Body of pancreas (tissue), 4 donors: ENCODE measurements around the gene PRR5L. TPM values are rescaled to one million over a fixed set of nuclear protein-coding genes. Genes with fewer than 3 reads are reported as not detected.

Experiments
- ATAC-seq: fragments of 150-250 bp; one replicate; pipeline ENCODE4 v1.9.1; 2016
- DNase-seq, 4 donors: peaks; one replicate each; pipeline ENCODE4 v3.0.0-alpha.2; 2019
- H3K27ac ChIP-seq, 4 donors: fragments of 200-600 bp; sonication (generic); 1 replicate in 3 of 4; 2 replicates in 1 of 4; pipeline versions ENCODE4 v1.5.1 to v1.6.1; 2016 to 2019; ENCODE audit warnings: mild to moderate bottlenecking in 1 of 4, mixed read lengths in 1 of 4, moderate library complexity in 1 of 4
- H3K27me3 ChIP-seq, 2 donors: fragments of 200-600 bp; sonication (generic); one replicate each; pipeline ENCODE4 v1.6.0; 2016; ENCODE audit warnings: mild to moderate bottlenecking in 1 of 2
- H3K36me3 ChIP-seq, 2 donors: fragments of 200-600 bp; sonication (generic); replicated peaks in 1 of 2; 2 replicates each; pipeline ENCODE4 v1.5.1; 2016; ENCODE audit warnings: low read depth in 2 of 2; ENCODE audit not compliant: insufficient read depth in 1 of 2
- H3K4me1 ChIP-seq: fragments of 200-600 bp; sonication (generic); one replicate; pipeline ENCODE4 v1.6.0; 2016
- H3K4me3 ChIP-seq, 2 donors: fragments of 200-600 bp; sonication (generic); 1 replicate in 1 of 2; 2 replicates in 1 of 2; pipeline ENCODE4 v1.5.1; 2016 to 2019
- H3K9me3 ChIP-seq, 3 donors: fragments of 200-600 bp; sonication (generic); 1 replicate in 2 of 3; 2 replicates in 1 of 3; pipeline ENCODE4 v1.5.1; 2016
- CTCF ChIP-seq, 7 experiments: fragments of 450-650 bp in 4 of 7; fragments of 200-600 bp in 3 of 7; sonication (generic) in 3 of 7; IDR thresholded peaks; one replicate each; pipeline ENCODE4 v1.5.1; 2016 to 2019; ENCODE audit warnings: antibody characterized with exemption in 7 of 7
- POLR2A ChIP-seq, 3 donors: fragments of 450-650 bp; IDR thresholded peaks; one replicate each; pipeline ENCODE4 v1.6.1; 2016; ENCODE audit warnings: antibody characterized with exemption in 3 of 3, mild to moderate bottlenecking in 2 of 3
- WGBS, 2 donors: methylation state at CpG; one replicate each; pipeline ENCODE4 v1.1.5; 2017; 5-methylcytosine and 5-hydroxymethylcytosine counted together
- intact Hi-C: fragments of 100-400 bp; cut with DNase I; formaldehyde crosslinking; loops from one replicate; pipeline ENCODE4 v1.15.1; 2023
- total RNA-seq, 2 donors: library from RNA; depleted of rRNA; stranded (reverse); fragments of >200 nt; gene quantifications; one replicate each; pipeline ENCODE4 v1.1.0, GENCODE V29; 2016

PRR5L gene
- total RNA-seq: 1 to 10 TPM; 2.6 to 3.0 TPM

DNA sequence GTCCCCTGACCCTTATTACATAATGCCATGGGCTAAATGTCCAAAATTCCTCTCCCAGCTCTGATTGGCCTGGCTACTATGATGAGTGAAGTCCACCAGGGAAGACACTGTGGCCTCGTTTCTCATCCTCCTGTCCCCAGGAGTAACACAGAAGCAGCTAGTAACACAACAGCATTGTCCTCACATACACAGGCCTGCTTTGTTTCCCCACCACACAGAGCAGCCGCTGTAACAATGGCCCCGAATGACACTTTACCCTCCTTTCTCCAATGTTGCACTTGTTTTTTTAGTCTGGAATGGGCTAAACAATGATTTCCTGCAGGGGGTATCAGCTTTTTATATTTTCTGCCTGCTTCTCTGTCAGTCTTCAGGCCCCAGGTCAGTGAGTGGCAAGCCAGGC is at the start of gene PRR5L:
PRR5L (plus strand) TSS at position 363 of the 400 bp plus-strand sequence. CDS start 104,834 bp downstream, outside the sequence.
- H3K4me1 ChIP-seq: peaks cover 7% of the 10 kb centered on the region
- no peaks in the 10 kb centered on the region for H3K9me3 ChIP-seq
- no peak within 1 kb of the TSS for H3K27ac ChIP-seq
- H3K36me3 ChIP-seq: no peaks in the 10 kb centered on the region
- TF ChIP-seq POLR2A (IDR thresholded peaks at IDR 0.05) (no peak), CTCF (IDR thresholded peaks at IDR 0.05) (no peak)
- intact Hi-C loops: loop anchor here (10.0 kb wide), 1 partner anchor 169 kb away; no protein-coding TSS in a partner anchor
- H3K4me3 ChIP-seq: no peak within 1 kb of the TSS
- WGBS, 2 donors: 66 to 78% methylated on average over 3 of the region's 3 CpGs
- ATAC-seq: no peak
- no peak for DNase-seq
- no peaks in the 10 kb centered on the region for H3K27me3 ChIP-seq

GRCh38 chr11:36247493-36247892 is 48.6 kb upstream of the PRR5L start:
- TF ChIP-seq CTCF (IDR thresholded peaks at IDR 0.05) (no peak), POLR2A (IDR thresholded peaks at IDR 0.05) (no peak)
- no peaks in the 10 kb centered on the region for H3K27me3 ChIP-seq
- no peaks in the 10 kb centered on the region for H3K36me3 ChIP-seq
- H3K4me3 ChIP-seq: no peak overlapping the region
- no peak for DNase-seq
- no peak for ATAC-seq
- no peaks in the 10 kb centered on the region for H3K4me1 ChIP-seq
- 37 to 43% methylated on average over 3 of the region's 3 CpGs for WGBS, 2 donors
- intact Hi-C loops: no loop called here
- no peaks in the 10 kb centered on the region for H3K9me3 ChIP-seq
- no peak overlapping the region for H3K27ac ChIP-seq

DNA sequence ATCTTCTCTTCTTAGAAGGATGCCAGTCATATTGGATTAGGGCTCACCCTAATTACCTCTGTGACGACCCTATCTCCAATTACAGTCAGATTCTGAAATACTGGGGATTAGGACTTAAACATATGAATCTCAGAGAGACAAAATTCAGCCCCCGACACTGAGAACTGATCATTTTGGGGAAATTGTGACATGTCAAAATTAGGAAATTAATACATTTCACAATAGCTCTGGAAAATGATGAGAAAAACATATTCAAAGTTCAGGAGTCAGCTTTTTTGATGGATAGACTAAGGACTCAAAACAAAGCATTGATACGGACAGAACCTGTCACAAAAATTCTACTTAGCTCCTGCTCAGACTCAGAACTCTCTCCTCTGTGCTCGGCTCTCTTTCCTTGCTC is 47.7 kb upstream of the PRR5L start:
- intact Hi-C loops: no loop called here
- Histone ChIP-seq H3K9me3 (no peaks in the 10 kb centered on the region), H3K27me3 (no peaks in the 10 kb centered on the region), H3K36me3 (no peaks in the 10 kb centered on the region), H3K4me3 (no peak overlapping the region), H3K4me1 (no peaks in the 10 kb centered on the region), H3K27ac (no peak overlapping the region)
- DNase-seq (no peak), ATAC-seq (no peak)
- 64 to 72% methylated on average over 4 of the region's 4 CpGs for WGBS, 2 donors
- TF ChIP-seq CTCF (IDR thresholded peaks at IDR 0.05): no peak
- TF ChIP-seq POLR2A (IDR thresholded peaks at IDR 0.05): no peak

DNA sequence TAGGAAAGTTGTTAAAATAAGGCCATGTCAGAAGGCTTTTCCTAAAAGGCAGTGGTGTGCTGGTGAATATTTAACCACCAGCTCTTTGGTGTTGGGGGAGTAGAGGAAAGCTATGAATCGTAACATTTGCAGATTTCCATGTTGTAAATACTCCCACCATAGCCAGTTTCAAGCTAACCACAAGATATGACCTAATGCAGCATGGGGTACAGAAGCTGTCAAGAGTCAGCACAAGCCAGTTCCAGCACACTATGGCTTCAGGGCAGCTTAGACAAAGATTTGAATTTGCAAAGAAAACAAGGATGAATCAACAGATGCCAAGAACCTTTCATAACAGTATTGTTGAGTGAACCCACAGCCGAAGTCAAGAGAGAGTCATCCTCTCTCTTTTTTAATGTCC is 46.8 kb upstream of the PRR5L start:
- DNase-seq (no peak), ATAC-seq (no peak)
- H3K9me3 ChIP-seq: no peaks in the 10 kb centered on the region
- no peaks in the 10 kb centered on the region for H3K27me3 ChIP-seq
- intact Hi-C loops: no loop called here
- 51 to 55% methylated on average over 2 of the region's 2 CpGs for WGBS, 2 donors
- no peaks in the 10 kb centered on the region for H3K4me1 ChIP-seq
- H3K27ac ChIP-seq: no peak overlapping the region
- H3K4me3 ChIP-seq: no peak overlapping the region
- no peaks in the 10 kb centered on the region for H3K36me3 ChIP-seq
- TF ChIP-seq POLR2A (IDR thresholded peaks at IDR 0.05) (no peak), CTCF (IDR thresholded peaks at IDR 0.05) (no peak)

GRCh38 chr11:36251823-36252222 is 44.3 kb upstream of the PRR5L start:
- intact Hi-C loops: no loop called here
- Histone ChIP-seq H3K4me1 (no peaks in the 10 kb centered on the region), H3K9me3 (no peaks in the 10 kb centered on the region), H3K27me3 (no peaks in the 10 kb centered on the region), H3K36me3 (no peaks in the 10 kb centered on the region), H3K27ac (no peak overlapping the region), H3K4me3 (no peak overlapping the region)
- 46 to 75% methylated on average over 2 of the region's 2 CpGs for WGBS, 2 donors
- DNase-seq (no peak), ATAC-seq (no peak)
- TF ChIP-seq CTCF (IDR thresholded peaks at IDR 0.05): no peak
- TF ChIP-seq POLR2A (IDR thresholded peaks at IDR 0.05): no peak
